Neural crest cell (in vitro differentiated cells): ENCODE results near the gene CTNNA3. TPM values are rescaled to one million over a fixed set of nuclear protein-coding genes. Genes with fewer than 3 reads are reported as not detected.

Source experiments
- DNase-seq: peaks from one replicate; pipeline ENCODE4 v3.0.0; 2021; ENCODE audit warnings: low read depth, mixed read lengths, low spot score
- H3K27ac Mint-ChIP-seq: one replicate; pipeline ENCODE4 v1.8.0; 2021; ENCODE audit warnings: mild to moderate bottlenecking, mixed read lengths; ENCODE audit not compliant: unreplicated experiment
- H3K27me3 Mint-ChIP-seq: 2 replicates; pipeline ENCODE4 v1.8.0; 2021; ENCODE audit warnings: low read depth, mild to moderate bottlenecking, mixed read lengths
- H3K36me3 Mint-ChIP-seq: 2 replicates; pipeline ENCODE4 v1.8.0; 2021; ENCODE audit warnings: low read depth, mild to moderate bottlenecking, mixed read lengths
- H3K4me1 Mint-ChIP-seq: 2 replicates; pipeline ENCODE4 v1.8.0; 2021; ENCODE audit warnings: mixed read lengths
- H3K4me3 Mint-ChIP-seq: one replicate; pipeline ENCODE4 v1.8.0; 2021; ENCODE audit warnings: mild to moderate bottlenecking, mixed read lengths
- H3K9me3 Mint-ChIP-seq: 2 replicates; pipeline ENCODE4 v1.8.0; 2021; ENCODE audit warnings: mixed read lengths
- CTCF ChIP-seq: fragments of 200-600 bp; sonication (generic); conservative IDR thresholded peaks from 2 replicates; pipeline ENCODE4 v1.5.0; 2021; ENCODE audit warnings: antibody characterized with exemption, mild to moderate bottlenecking
- total RNA-seq: library from RNA; stranded (reverse); gene quantifications from 2 replicates; pipeline ENCODE4 v1.2.1, GENCODE V29; 2021

CTNNA3 gene
- total RNA-seq, 1 donor from 2014 or later: 4.7 TPM

- TF ChIP-seq CTCF: no peak
- DNase-seq: no peak
- peaks cover 16% of the 10 kb centered on the region for H3K9me3 Mint-ChIP-seq
Measured at GRCh38 chr10:66244953-66245352, 1451.0 kb downstream of the CTNNA3 start.

GRCh38 chr10:66242885-66243284, 1453.1 kb downstream of the CTNNA3 start:
- no peak for TF ChIP-seq CTCF
- H3K27me3 Mint-ChIP-seq: no peaks in the 10 kb centered on the region
- H3K36me3 Mint-ChIP-seq: no peaks in the 10 kb centered on the region
- no peak overlapping the region for H3K4me3 Mint-ChIP-seq
- DNase-seq: no peak
- no peak overlapping the region for H3K27ac Mint-ChIP-seq
- H3K4me1 Mint-ChIP-seq: no peaks in the 10 kb centered on the region
- peaks cover 3% of the 10 kb centered on the region for H3K9me3 Mint-ChIP-seq

More at GRCh38 chr10:66244953-66245352, 1451.0 kb downstream of the CTNNA3 start:
- Mint-ChIP-seq H3K36me3 (no peaks in the 10 kb centered on the region), H3K27me3 (no peaks in the 10 kb centered on the region), H3K27ac (no peak overlapping the region), H3K4me1 (no peaks in the 10 kb centered on the region), H3K4me3 (no peak overlapping the region)

- no peaks in the 10 kb centered on the region for H3K4me1 Mint-ChIP-seq
- H3K27me3 Mint-ChIP-seq: no peaks in the 10 kb centered on the region
- no peaks in the 10 kb centered on the region for H3K9me3 Mint-ChIP-seq
- H3K36me3 Mint-ChIP-seq: no peaks in the 10 kb centered on the region
- H3K27ac Mint-ChIP-seq: no peak overlapping the region
- DNase-seq: no peak
- H3K4me3 Mint-ChIP-seq: no peak overlapping the region
- no peak for TF ChIP-seq CTCF
Measured at GRCh38 chr10:66239062-66239461, 1456.9 kb downstream of the CTNNA3 start.

GRCh38 chr10:66238343-66238742, 1457.7 kb downstream of the CTNNA3 start:
- H3K4me1 Mint-ChIP-seq: no peaks in the 10 kb centered on the region
- H3K27ac Mint-ChIP-seq: no peak overlapping the region
- no peaks in the 10 kb centered on the region for H3K36me3 Mint-ChIP-seq
- no peak overlapping the region for H3K4me3 Mint-ChIP-seq
- DNase-seq: no peak
- H3K9me3 Mint-ChIP-seq: no peaks in the 10 kb centered on the region
- no peaks in the 10 kb centered on the region for H3K27me3 Mint-ChIP-seq
- no peak for TF ChIP-seq CTCF

- no peaks in the 10 kb centered on the region for H3K27me3 Mint-ChIP-seq
- H3K4me1 Mint-ChIP-seq: no peaks in the 10 kb centered on the region
- H3K4me3 Mint-ChIP-seq: no peak overlapping the region
- no peak for DNase-seq
- H3K27ac Mint-ChIP-seq: no peak overlapping the region
- H3K36me3 Mint-ChIP-seq: no peaks in the 10 kb centered on the region
- TF ChIP-seq CTCF: no peak
- peaks cover 2% of the 10 kb centered on the region for H3K9me3 Mint-ChIP-seq
Measured at GRCh38 chr10:66234872-66235271, 1461.1 kb downstream of the CTNNA3 start.

- DNase-seq: no peak
Measured at GRCh38 chr10:66228887-66229286, 1467.1 kb downstream of the CTNNA3 start.

More at GRCh38 chr10:66228887-66229286, 1467.1 kb downstream of the CTNNA3 start:
- Mint-ChIP-seq H3K27me3 (no peaks in the 10 kb centered on the region), H3K9me3 (peaks cover 24% of the 10 kb centered on the region), H3K4me3 (no peak overlapping the region), H3K27ac (no peak overlapping the region), H3K4me1 (no peaks in the 10 kb centered on the region), H3K36me3 (peaks cover 7% of the 10 kb centered on the region)
- TF ChIP-seq CTCF: no peak
